Measurements from ENCODE around the gene MSGN1.
"Not testable (repeated sequence)": the region's sequence is repeated elsewhere in the genome, so short reads cannot be mapped to it uniquely, and the experiment has no call there.

Gene MSGN1

GRCh38 chr2:17805717-17806363 lies 10.4 kb upstream of the MSGN1 start:
- DNase-seq = peak; percentile 21

- DNase-seq = no peak
Measured at GRCh38 chr2:17813010-17813741, 3.1 kb upstream of the MSGN1 start.

GRCh38 chr2:17813742-17814473 lies 2.4 kb upstream of the MSGN1 start:
- no peak for DNase-seq

DNA sequence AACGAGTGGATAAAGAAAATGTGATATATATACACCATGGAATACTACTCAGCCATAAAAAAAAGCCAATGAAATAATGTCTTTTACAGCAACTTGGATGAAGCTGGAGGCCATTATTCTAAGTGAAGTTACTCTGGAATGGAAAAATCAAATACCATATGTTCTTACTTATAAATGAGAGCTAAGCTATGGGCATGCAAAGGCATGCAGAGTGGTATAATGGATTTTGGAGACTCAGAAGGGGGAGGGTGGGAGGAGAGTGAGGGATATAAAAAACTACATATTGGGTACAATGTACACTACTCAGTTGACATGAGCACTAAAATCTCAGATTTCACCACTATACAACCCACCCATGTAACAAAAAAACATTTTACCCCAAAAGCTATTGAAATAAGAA lies 1.7 kb upstream of the MSGN1 start:
- no peak for DNase-seq

DNA sequence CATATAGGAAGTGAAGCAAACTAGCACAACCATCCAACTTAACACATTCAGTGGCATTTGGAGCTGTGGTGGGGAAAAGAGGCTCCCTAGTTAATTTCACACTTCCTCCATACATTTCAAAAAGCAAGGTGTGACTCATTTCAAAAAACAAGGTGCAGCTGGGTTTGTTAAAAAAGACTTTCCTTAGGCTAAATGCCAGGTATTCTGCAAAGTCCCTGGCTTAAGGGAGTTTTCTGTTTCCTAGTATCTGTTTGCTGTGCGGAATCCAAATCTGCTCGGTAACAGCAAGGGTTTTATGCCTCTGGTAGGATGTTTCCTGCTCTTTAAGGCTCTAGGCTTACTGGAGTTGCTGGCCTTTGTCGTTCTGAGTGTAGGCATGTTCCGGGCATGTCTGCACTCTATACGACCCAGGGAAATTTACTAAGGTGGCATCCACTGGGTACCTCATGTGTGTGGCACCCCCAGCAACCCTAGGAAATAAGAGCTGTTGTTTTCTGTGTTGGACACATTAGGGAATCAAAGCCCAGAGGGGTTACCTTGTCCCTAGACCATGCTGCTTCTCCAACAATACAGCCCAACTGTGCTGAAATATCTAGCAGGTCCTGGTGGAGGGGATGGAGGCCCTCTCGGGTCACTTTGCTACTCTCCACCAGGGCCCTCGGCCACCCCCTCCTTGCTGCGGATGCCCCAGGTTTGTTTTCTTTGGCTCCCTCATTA lies 634 bp upstream of the MSGN1 start:
- no peak for DNase-seq

DNA sequence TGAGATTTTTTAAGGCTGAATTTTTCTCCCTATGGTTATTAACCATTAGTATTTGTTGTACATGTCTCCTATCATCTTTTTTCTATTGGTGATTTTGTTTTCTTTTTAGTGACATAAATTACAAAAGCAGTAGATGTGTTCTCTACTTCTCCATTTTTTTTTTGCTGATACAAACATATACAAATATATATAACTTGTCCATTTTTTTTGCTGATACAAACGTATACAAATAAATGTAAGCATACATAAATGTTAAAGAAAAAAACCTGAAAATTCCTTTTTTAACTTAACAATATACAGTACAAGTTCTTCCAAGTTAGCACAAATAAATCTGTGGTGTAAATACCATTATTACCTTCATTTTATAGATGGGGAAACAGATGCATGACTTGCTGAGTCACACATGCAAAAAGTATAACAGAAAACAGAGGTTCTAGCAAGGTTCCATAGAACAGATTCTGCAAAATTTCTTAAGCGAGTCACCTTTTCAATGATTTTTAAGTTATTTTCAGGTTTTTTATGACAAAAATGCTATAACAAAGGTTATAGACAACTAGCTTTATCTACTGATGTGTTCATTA lies 2.1 kb downstream of the MSGN1 start:
- DNase-seq = no peak

GRCh38 chr2:17821080-17821479 lies 4.8 kb downstream of the MSGN1 start:
- no peak for DNase-seq

- DNase-seq = peak; percentile 26
Measured at GRCh38 chr2:17821535-17822444, 5.5 kb downstream of the MSGN1 start.

DNA sequence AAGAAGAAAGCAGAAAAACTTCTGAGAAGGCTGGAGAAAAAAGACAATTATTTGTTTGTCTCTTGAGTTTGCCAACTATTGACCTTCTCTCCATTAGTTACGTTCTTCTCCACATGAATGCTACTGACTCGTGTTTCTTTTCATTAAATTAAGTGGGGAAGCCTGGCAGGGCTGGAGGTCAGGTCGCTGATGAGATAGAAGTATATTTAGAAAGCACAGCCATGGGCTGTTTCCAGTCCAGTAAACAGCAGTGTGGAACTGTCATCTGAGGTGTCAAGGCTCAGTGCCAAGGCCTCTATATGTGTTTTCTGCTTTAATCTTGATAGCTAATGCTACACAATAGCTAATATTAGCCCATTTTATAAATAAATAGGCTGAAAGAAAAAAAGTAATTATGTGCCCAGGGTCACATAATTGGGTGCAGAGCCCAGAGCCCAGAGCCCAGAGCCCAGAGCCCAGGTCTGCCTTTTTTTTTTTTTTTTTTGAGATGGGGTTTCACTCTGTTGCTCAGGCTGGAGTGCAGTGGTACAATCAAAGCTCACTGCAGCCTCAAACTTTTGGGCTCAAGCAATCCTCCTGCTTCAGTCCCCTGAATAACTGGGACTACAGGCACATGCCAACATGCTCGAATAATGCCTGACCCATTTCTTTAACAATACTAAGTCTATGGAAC lies 6.3 kb downstream of the MSGN1 start:
- peak; percentile 16 for DNase-seq

DNA sequence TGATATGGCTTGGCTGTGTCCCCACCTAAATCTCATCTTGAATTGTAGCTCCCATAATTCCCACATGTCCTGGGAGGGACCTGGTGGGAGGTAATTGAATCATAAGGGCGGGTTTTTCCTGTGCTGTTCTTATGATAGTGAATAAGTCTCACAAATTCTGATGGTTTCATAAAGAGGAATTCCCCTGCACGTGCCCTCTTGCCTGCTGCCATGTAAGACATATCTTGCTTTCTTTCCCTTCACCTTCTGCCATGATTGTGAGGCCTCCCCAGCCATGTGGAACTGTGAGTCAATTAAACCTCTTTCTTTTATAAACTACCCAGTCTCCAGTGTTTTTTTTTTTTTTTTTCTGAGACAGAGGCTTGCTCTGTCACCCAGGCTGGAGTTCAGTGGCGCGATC lies 7.4 kb downstream of the MSGN1 start:
- not testable (repeated sequence) for DNase-seq

GRCh38 chr2:17827316-17827715 lies 11.1 kb downstream of the MSGN1 start:
- DNase-seq = no peak

- no peak for DNase-seq
Measured at GRCh38 chr2:17827785-17828184, 11.5 kb downstream of the MSGN1 start.

GRCh38 chr2:17830053-17831034 lies 14.1 kb downstream of the MSGN1 start:
- peak; percentile 50 for DNase-seq

- DNase-seq = no peak
Measured at GRCh38 chr2:17835516-17835915, 19.3 kb downstream of the MSGN1 start.

GRCh38 chr2:17839959-17840358 lies 23.7 kb downstream of the MSGN1 start:
- no peak for DNase-seq

- no peak for DNase-seq
Measured at GRCh38 chr2:17843457-17843856, 27.2 kb downstream of the MSGN1 start.

GRCh38 chr2:17845806-17846205 lies 29.5 kb downstream of the MSGN1 start:
- DNase-seq = no peak

DNA sequence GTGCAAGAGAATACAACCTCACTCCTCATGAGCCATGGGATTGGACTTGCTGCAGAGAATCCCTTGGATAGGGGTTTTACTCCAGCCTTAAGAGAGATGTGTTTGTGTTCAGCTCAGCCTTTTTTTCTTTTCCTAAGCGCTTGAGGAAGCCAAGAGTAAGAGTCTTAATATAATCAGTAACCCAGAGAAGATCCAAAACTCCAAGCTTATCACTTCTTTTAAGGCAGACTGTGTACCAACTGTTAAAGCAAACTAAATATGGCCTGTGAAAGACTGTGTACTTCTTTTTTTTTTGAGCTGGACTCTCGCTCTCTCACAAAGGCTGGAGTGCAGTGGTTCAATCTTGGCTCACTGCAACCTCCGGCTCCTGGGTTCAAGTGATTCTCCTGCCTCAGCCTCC lies 30.4 kb downstream of the MSGN1 start:
- DNase-seq = no peak

GRCh38 chr2:17847236-17847635 lies 31.0 kb downstream of the MSGN1 start:
- DNase-seq = no peak

- DNase-seq = no peak
Measured at GRCh38 chr2:17849275-17849674, 33.0 kb downstream of the MSGN1 start.

Data from RPMI8226 (cell line).